Measurements from ENCODE around the gene CABP5.

DNA sequence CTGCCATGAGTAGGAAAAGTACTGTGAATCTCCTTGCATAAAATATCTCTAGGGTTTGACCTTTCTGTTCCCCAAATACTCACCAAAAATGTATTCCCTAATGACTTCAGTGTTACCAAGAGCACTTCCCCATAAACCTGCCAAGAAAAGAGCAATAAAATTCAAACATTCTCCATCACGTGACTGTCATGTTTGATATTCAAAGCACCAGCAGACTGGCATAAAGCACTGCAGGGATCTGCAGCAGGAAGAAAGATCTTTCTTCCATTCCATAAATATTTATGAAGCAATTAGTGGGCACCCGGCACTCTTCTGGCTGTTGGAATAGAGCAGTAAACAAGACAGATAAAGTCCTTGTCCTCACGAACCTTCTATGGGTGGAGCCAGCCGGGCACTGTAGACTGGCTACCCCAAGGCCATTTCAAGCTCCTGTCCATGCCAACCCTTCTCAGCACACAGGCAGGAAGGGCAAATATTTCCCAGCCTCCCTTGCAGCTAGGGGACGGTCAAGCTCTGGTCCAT is 46.5 kb upstream of the CABP5 start:
- TF ChIP-seq, protein P1, sequence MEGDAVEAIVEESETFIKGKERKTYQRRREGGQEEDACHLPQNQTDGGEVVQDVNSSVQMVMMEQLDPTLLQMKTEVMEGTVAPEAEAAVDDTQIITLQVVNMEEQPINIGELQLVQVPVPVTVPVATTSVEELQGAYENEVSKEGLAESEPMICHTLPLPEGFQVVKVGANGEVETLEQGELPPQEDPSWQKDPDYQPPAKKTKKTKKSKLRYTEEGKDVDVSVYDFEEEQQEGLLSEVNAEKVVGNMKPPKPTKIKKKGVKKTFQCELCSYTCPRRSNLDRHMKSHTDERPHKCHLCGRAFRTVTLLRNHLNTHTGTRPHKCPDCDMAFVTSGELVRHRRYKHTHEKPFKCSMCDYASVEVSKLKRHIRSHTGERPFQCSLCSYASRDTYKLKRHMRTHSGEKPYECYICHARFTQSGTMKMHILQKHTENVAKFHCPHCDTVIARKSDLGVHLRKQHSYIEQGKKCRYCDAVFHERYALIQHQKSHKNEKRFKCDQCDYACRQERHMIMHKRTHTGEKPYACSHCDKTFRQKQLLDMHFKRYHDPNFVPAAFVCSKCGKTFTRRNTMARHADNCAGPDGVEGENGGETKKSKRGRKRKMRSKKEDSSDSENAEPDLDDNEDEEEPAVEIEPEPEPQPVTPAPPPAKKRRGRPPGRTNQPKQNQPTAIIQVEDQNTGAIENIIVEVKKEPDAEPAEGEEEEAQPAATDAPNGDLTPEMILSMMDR (IDR thresholded peaks at IDR 0.05): no peak
- no peak for TF ChIP-seq POLR2A (IDR thresholded peaks at IDR 0.05)
